ENCODE data around the gene SLC25A21.
A peak's percentile ranks its signal among the peaks of the same experiment; 100 is the strongest.

SLC25A21 gene

DNA sequence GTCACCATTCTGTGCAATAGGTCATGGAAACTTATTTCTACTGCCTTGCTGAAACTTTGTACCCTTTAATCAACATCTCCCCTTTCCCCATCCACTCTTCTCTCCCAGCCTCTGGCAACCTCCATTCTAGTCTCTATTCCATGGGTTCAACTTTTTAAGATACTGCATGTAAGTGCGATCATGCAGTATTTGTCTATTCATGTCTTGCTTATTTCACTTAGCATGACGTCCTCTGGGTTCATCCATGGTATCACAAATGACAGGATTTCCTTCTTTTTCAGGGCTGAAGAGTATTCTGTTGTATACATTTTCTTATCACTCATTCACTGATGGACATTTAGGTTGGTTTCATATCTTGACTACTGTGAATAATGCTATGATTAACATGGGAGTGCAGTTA lies 288.4 kb downstream of the SLC25A21 start:
- POLR2A ChIA-PET: no interaction called here
- TF ChIP-seq ZNF174 (tag by site-specific recombination; IDR thresholded peaks at IDR 0.05) (no peak), GLIS2 (tag by site-specific recombination; IDR thresholded peaks at IDR 0.05) (no peak), ZNF558 (tag by site-specific recombination; IDR thresholded peaks at IDR 0.05) (peak; percentile 95), ZBTB8A (tag by site-specific recombination; IDR thresholded peaks at IDR 0.05) (no peak), ZNF202 (tag by site-specific recombination; IDR thresholded peaks at IDR 0.05; ENCODE audit: borderline replicate concordance) (no peak)
- TF ChIP-seq, protein P1, sequence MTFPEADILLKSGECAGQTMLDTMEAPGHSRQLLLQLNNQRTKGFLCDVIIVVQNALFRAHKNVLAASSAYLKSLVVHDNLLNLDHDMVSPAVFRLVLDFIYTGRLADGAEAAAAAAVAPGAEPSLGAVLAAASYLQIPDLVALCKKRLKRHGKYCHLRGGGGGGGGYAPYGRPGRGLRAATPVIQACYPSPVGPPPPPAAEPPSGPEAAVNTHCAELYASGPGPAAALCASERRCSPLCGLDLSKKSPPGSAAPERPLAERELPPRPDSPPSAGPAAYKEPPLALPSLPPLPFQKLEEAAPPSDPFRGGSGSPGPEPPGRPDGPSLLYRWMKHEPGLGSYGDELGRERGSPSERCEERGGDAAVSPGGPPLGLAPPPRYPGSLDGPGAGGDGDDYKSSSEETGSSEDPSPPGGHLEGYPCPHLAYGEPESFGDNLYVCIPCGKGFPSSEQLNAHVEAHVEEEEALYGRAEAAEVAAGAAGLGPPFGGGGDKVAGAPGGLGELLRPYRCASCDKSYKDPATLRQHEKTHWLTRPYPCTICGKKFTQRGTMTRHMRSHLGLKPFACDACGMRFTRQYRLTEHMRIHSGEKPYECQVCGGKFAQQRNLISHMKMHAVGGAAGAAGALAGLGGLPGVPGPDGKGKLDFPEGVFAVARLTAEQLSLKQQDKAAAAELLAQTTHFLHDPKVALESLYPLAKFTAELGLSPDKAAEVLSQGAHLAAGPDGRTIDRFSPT (tag by site-specific recombination; IDR thresholded peaks at IDR 0.05): no peak
- Histone ChIP-seq H3K36me3 (ENCODE audit: control insufficient read depth in 2 of 2, insufficient read depth in 1 of 2, low read length in 2 of 2) (no peaks in the 10 kb centered on the region), H3K27ac (ENCODE audit: extremely low read depth, low read depth, low read length) (no peak overlapping the region), H3K4me3 (ENCODE audit: low read depth, low read length) (no peak overlapping the region), H3K9me3 (ENCODE audit: control insufficient read depth, insufficient read depth, low read depth, low read length) (no peaks in the 10 kb centered on the region), H3K4me1 (ENCODE audit: control insufficient read depth, insufficient read depth, low read length) (no peaks in the 10 kb centered on the region)
- CTCF ChIA-PET: no interaction called here

DNA sequence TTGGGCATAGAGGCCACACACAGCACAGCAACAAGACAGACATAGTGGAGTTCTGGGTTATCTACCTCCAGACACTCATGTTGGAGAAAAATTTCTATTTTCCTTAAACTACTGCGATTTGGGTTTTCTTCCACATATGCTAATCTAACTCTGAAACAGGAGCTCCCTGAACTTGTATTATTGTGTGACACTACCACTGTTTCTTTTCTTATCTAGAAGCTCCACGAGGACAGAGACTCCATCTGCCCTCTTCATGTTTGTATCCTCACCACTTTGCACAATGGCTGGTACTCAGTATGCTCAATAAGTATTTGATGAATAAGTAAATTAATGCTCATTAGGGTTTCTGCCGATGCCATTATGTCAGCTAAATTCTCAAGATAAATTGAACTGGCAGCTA lies 292.1 kb downstream of the SLC25A21 start:
- POLR2A ChIA-PET: no interaction called here
- Histone ChIP-seq H3K4me3 (ENCODE audit: low read depth, low read length) (no peak overlapping the region), H3K36me3 (ENCODE audit: control insufficient read depth in 2 of 2, insufficient read depth in 1 of 2, low read length in 2 of 2) (no peaks in the 10 kb centered on the region), H3K27ac (ENCODE audit: extremely low read depth, low read depth, low read length) (no peak overlapping the region), H3K4me1 (ENCODE audit: control insufficient read depth, insufficient read depth, low read length) (no peaks in the 10 kb centered on the region), H3K9me3 (ENCODE audit: control insufficient read depth, insufficient read depth, low read depth, low read length) (no peaks in the 10 kb centered on the region)
- TF ChIP-seq MYNN (tag by site-specific recombination; IDR thresholded peaks at IDR 0.05; ENCODE audit: borderline replicate concordance) (no peak), GLIS2 (tag by site-specific recombination; IDR thresholded peaks at IDR 0.05) (no peak), GLI4 (tag by site-specific recombination; IDR thresholded peaks at IDR 0.05) (no peak), ZNF571 (tag by site-specific recombination; IDR thresholded peaks at IDR 0.05) (no peak), BCL11A (tag by site-specific recombination; IDR thresholded peaks at IDR 0.05; ENCODE audit: low read depth) (no peak), TCF7L2 (IDR thresholded peaks at IDR 0.05; ENCODE audit: borderline replicate concordance, low read depth, low read length) (no peak), ZNF248 (tag by site-specific recombination; IDR thresholded peaks at IDR 0.05) (no peak), ZNF341 (tag by site-specific recombination; IDR thresholded peaks at IDR 0.05; ENCODE audit: low read depth) (no peak), ZBTB20 (tag by site-specific recombination; IDR thresholded peaks at IDR 0.05) (no peak), SP7 (tag by site-specific recombination; IDR thresholded peaks at IDR 0.05) (no peak)
- TF ChIP-seq, protein P2, sequence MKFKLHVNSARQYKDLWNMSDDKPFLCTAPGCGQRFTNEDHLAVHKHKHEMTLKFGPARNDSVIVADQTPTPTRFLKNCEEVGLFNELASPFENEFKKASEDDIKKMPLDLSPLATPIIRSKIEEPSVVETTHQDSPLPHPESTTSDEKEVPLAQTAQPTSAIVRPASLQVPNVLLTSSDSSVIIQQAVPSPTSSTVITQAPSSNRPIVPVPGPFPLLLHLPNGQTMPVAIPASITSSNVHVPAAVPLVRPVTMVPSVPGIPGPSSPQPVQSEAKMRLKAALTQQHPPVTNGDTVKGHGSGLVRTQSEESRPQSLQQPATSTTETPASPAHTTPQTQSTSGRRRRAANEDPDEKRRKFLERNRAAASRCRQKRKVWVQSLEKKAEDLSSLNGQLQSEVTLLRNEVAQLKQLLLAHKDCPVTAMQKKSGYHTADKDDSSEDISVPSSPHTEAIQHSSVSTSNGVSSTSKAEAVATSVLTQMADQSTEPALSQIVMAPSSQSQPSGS (tag by site-specific recombination; IDR thresholded peaks at IDR 0.05; ENCODE audit: low read depth): no peak
- CTCF ChIA-PET: no interaction called here

DNA sequence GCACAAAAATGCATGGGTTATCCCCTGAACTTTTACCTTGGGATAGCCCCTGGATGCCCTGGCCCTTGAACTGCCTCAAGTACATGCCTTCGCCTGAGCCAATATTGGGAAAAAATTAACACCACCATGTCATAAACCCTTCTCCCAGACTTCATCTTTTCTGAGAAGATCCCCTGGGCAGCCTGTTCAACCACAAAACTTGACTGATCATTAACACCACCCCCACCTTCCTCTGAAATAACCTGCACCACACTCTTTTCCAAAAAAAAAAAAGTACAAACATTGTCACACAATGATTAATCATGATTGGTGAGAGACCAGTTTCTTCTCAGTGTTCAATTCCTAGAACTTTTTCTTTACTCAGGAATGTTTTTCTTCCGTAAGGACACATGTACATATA lies 292.8 kb downstream of the SLC25A21 start:
- no peaks in the 10 kb centered on the region for H3K9me3 ChIP-seq (ENCODE audit: control insufficient read depth, insufficient read depth, low read depth, low read length)
- no peak overlapping the region for H3K27ac ChIP-seq (ENCODE audit: extremely low read depth, low read depth, low read length)
- no peak for TF ChIP-seq ZNF529 (tag by site-specific recombination; IDR thresholded peaks at IDR 0.05; ENCODE audit: insufficient replicate concordance)
- TF ChIP-seq, protein P3, sequence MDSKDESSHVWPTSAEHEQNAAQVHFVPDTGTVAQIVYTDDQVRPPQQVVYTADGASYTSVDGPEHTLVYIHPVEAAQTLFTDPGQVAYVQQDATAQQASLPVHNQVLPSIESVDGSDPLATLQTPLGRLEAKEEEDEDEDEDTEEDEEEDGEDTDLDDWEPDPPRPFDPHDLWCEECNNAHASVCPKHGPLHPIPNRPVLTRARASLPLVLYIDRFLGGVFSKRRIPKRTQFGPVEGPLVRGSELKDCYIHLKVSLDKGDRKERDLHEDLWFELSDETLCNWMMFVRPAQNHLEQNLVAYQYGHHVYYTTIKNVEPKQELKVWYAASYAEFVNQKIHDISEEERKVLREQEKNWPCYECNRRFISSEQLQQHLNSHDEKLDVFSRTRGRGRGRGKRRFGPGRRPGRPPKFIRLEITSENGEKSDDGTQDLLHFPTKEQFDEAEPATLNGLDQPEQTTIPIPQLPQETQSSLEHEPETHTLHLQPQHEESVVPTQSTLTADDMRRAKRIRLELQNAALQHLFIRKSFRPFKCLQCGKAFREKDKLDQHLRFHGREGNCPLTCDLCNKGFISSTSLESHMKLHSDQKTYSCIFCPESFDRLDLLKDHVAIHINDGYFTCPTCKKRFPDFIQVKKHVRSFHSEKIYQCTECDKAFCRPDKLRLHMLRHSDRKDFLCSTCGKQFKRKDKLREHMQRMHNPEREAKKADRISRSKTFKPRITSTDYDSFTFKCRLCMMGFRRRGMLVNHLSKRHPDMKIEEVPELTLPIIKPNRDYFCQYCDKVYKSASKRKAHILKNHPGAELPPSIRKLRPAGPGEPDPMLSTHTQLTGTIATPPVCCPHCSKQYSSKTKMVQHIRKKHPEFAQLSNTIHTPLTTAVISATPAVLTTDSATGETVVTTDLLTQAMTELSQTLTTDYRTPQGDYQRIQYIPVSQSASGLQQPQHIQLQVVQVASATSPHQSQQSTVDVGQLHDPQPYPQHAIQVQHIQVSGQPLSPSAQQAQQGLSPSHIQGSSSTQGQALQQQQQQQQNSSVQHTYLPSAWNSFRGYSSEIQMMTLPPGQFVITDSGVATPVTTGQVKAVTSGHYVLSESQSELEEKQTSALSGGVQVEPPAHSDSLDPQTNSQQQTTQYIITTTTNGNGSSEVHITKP (tag by site-specific recombination; IDR thresholded peaks at IDR 0.05): 0 out of 2 replicates have a peak, but pooled peaks have one; percentile 29
- POLR2A ChIA-PET: no interaction called here
- H3K4me1 ChIP-seq (ENCODE audit: control insufficient read depth, insufficient read depth, low read length): peaks cover 4% of the 10 kb centered on the region; the same call in 1 of the 2 replicates
- CTCF ChIA-PET: no interaction called here
- H3K4me3 ChIP-seq (ENCODE audit: low read depth, low read length): no peak overlapping the region
- H3K36me3 ChIP-seq (ENCODE audit: control insufficient read depth in 2 of 2, insufficient read depth in 1 of 2, low read length in 2 of 2): no peaks in the 10 kb centered on the region
